Naive thymus-derived CD8-positive, alpha-beta T cell (primary cell): Measurements from ENCODE around the gene CD68. TPM values are rescaled to one million over a fixed set of nuclear protein-coding genes. Genes with fewer than 3 reads are reported as not detected.
"Not testable (repeated sequence)": the region's sequence is repeated elsewhere in the genome, so short reads cannot be mapped to it uniquely, and the experiment has no call there.

Experiments used
- ATAC-seq, 2 donors: fragments of 150-1000 bp; cut with Tn5 transposase in 1 of 2; sonication (Bioruptor Pico), chemical (Tn5 transposase) in 1 of 2; 1 replicate in 1 of 2; 2 replicates in 1 of 2; pipeline ENCODE4 v1.10.0; 2021; ENCODE audit warnings: mild to moderate bottlenecking in 2 of 2, moderate library complexity in 2 of 2
- POLR2A ChIA-PET: fragments of 350-600 bp; sonication (Branson Sonifier 250); formaldehyde crosslinking; loops from one replicate; lab custom pipeline; 2021; ENCODE audit warnings: antibody characterized with exemption; lab: Charles Lee
- DNase-seq, 10 donors: peaks; one replicate each; pipeline versions ENCODE4 v3.0.0 to v3.0.0-alpha.2; 2020 to 2022
- H3K27ac Mint-ChIP-seq, 10 donors: one replicate each; pipeline ENCODE4 v1.8.0; 2020 to 2022; ENCODE audit warnings: mild to moderate bottlenecking in 10 of 10, mixed read lengths in 10 of 10, moderate library complexity in 4 of 10, inconsistent platforms in 1 of 10
- H3K27me3 Mint-ChIP-seq, 5 donors: one replicate each; pipeline ENCODE4 v1.8.0; 2021 to 2022; ENCODE audit warnings: mixed read lengths in 5 of 5
- H3K36me3 Mint-ChIP-seq, 3 donors: one replicate each; pipeline ENCODE4 v1.8.0; 2020 to 2022; ENCODE audit warnings: mixed read lengths in 3 of 3, mild to moderate bottlenecking in 2 of 3, inconsistent platforms in 1 of 3
- H3K4me1 Mint-ChIP-seq, 4 donors: one replicate each; pipeline ENCODE4 v1.8.0; 2021 to 2022; ENCODE audit warnings: mixed read lengths in 4 of 4
- H3K4me3 Mint-ChIP-seq, 10 donors: one replicate each; pipeline ENCODE4 v1.8.0; 2020 to 2022; ENCODE audit warnings: mild to moderate bottlenecking in 10 of 10, mixed read lengths in 10 of 10, moderate library complexity in 6 of 10, inconsistent platforms in 1 of 10
- H3K9me3 Mint-ChIP-seq, 9 donors: one replicate each; pipeline ENCODE4 v1.8.0; 2020 to 2022; ENCODE audit warnings: mixed read lengths in 9 of 9, mild to moderate bottlenecking in 3 of 9, inconsistent platforms in 1 of 9, moderate library complexity in 1 of 9
- polyA plus RNA-seq, 3 donors: library from polyadenylated mRNA; unstranded; fragments of 300-500 nt; fragmentation: Illumina TruSeq; gene quantifications; one replicate each; pipeline ENCODE4 v1.2.3, GENCODE V29; 2021
- total RNA-seq, 8 experiments: library from RNA in 2 of 8; stranded (reverse) in 2 of 8; gene quantifications; one replicate each; pipeline ENCODE4 v1.2.3 and lab custom pipeline; 2021 to 2026

The CD68 gene
- total and polyA plus RNA-seq, 5 experiments from 2014 or later, result 0.15 to 4.6 (median 0.59) TPM

GRCh38 chr17:7592422-7593021 is 13.1 kb downstream of the CD68 start:
- no peak overlapping the region for H3K27ac Mint-ChIP-seq
- POLR2A ChIA-PET, result no interaction called here
- ATAC-seq (no peak), DNase-seq (no peak)
- peaks cover 0 to 72% (median 23%) of the 10 kb centered on the region in 3 donors for H3K36me3 Mint-ChIP-seq
- H3K9me3 Mint-ChIP-seq, result no peaks in the 10 kb centered on the region
- H3K4me3 Mint-ChIP-seq, result no peak overlapping the region
- no peaks in the 10 kb centered on the region for H3K27me3 Mint-ChIP-seq
- H3K4me1 Mint-ChIP-seq, result peaks cover under 1 to 7% (median 3%) of the 10 kb centered on the region in 4 donors

GRCh38 chr17:7593296-7593695 is 13.9 kb downstream of the CD68 start:
- POLR2A ChIA-PET, result no interaction called here
- peaks cover 0 to 6% (median under 1%) of the 10 kb centered on the region in 4 donors for H3K4me1 Mint-ChIP-seq
- no peaks in the 10 kb centered on the region for H3K9me3 Mint-ChIP-seq
- H3K27me3 Mint-ChIP-seq, result no peaks in the 10 kb centered on the region
- H3K36me3 Mint-ChIP-seq, result peaks cover 0 to 70% (median 23%) of the 10 kb centered on the region in 3 donors
- ATAC-seq (no peak), DNase-seq (no peak)
- H3K27ac Mint-ChIP-seq, result peak overlapping the region in 2 of 10 donors; percentile 0 to 18
- no peak overlapping the region for H3K4me3 Mint-ChIP-seq

- H3K27ac Mint-ChIP-seq, DNase-seq, ATAC-seq: not testable (repeated sequence)
Observed at GRCh38 chr17:7597561-7597960, 18.1 kb downstream of the CD68 start.

GRCh38 chr17:7606280-7606679 is 26.8 kb downstream of the CD68 start:
- H3K9me3 Mint-ChIP-seq, result no peaks in the 10 kb centered on the region
- H3K27ac Mint-ChIP-seq, result peak overlapping the region in 5 of 10 donors; percentile 12 to 55 (median 46)
- DNase-seq (no peak), ATAC-seq (no peak)
- peaks cover 15 to 34% (median 24%) of the 10 kb centered on the region in 4 donors for H3K4me1 Mint-ChIP-seq
- POLR2A ChIA-PET, result no interaction called here
- H3K27me3 Mint-ChIP-seq, result no peaks in the 10 kb centered on the region
- H3K36me3 Mint-ChIP-seq, result peaks cover 0 to 60% (median 27%) of the 10 kb centered on the region in 3 donors
- H3K4me3 Mint-ChIP-seq, result peak overlapping the region in 1 of 10 donors; percentile 1

More at GRCh38 chr17:7597561-7597960, 18.1 kb downstream of the CD68 start:
- POLR2A ChIA-PET, H3K4me1 Mint-ChIP-seq, H3K4me3 Mint-ChIP-seq, H3K27me3 Mint-ChIP-seq, H3K9me3 Mint-ChIP-seq: not testable (repeated sequence)
- H3K36me3 Mint-ChIP-seq, result peaks cover 0 to 91% (median 36%) of the 10 kb centered on the region in 3 donors

- no peaks in the 10 kb centered on the region for H3K27me3 Mint-ChIP-seq
- peaks cover 0 to 24% (median 4%) of the 10 kb centered on the region in 3 donors for H3K36me3 Mint-ChIP-seq
- H3K27ac Mint-ChIP-seq, result peak overlapping the region in 4 of 10 donors; percentile 22 to 43 (median 37)
- ATAC-seq, result no peak
- POLR2A ChIA-PET, result interaction anchor here (0.9 kb wide), 1 partner anchor 10 kb away, joined by 3 read pairs; no protein-coding TSS in a partner anchor
- no peaks in the 10 kb centered on the region for H3K9me3 Mint-ChIP-seq
- DNase-seq, result no peak
- peaks cover 30 to 61% (median 52%) of the 10 kb centered on the region in 4 donors for H3K4me1 Mint-ChIP-seq
- peak overlapping the region in 4 of 10 donors; percentile 7 to 22 (median 11) for H3K4me3 Mint-ChIP-seq
Observed at GRCh38 chr17:7610641-7611040, 31.2 kb downstream of the CD68 start.

GRCh38 chr17:7611635-7612293 is 32.3 kb downstream of the CD68 start:
- no peaks in the 10 kb centered on the region for H3K27me3 Mint-ChIP-seq
- peak overlapping the region in 9 of 10 donors; percentile 62 to 91 (median 72) for H3K4me3 Mint-ChIP-seq
- H3K27ac Mint-ChIP-seq, result peak overlapping the region in 7 of 10 donors; percentile 28 to 86 (median 73)
- peaks cover 0 to 16% (median 2%) of the 10 kb centered on the region in 3 donors for H3K36me3 Mint-ChIP-seq
- no peak for DNase-seq
- ATAC-seq, result no peak
- H3K4me1 Mint-ChIP-seq, result peaks cover 23 to 53% (median 47%) of the 10 kb centered on the region in 4 donors
- POLR2A ChIA-PET, result interaction anchor here (0.8 to 4.4 kb wide), 4 partner anchors 16 to 75 kb away, joined by 3 to 16 read pairs (median 4); partner anchors contain the start of gene SAT2
- H3K9me3 Mint-ChIP-seq, result no peaks in the 10 kb centered on the region

- peak overlapping the region; percentile 51 to 91 (median 72) for H3K4me3 Mint-ChIP-seq
- DNase-seq (no peak), ATAC-seq (no peak)
- peaks cover 23 to 51% (median 47%) of the 10 kb centered on the region in 4 donors for H3K4me1 Mint-ChIP-seq
- POLR2A ChIA-PET, result interaction anchor here (0.7 to 4.4 kb wide), 4 partner anchors 9 to 74 kb away, joined by 3 to 16 read pairs (median 4); partner anchors contain the start of gene SAT2
- H3K27ac Mint-ChIP-seq, result peak overlapping the region in 6 of 10 donors; percentile 1 to 86 (median 69)
- no peaks in the 10 kb centered on the region for H3K27me3 Mint-ChIP-seq
- no peaks in the 10 kb centered on the region for H3K9me3 Mint-ChIP-seq
- peaks cover 0 to 16% (median 2%) of the 10 kb centered on the region in 3 donors for H3K36me3 Mint-ChIP-seq
Observed at GRCh38 chr17:7612294-7612640, 32.8 kb downstream of the CD68 start.

GRCh38 chr17:7613769-7614424 is 34.5 kb downstream of the CD68 start:
- DNase-seq (no peak), ATAC-seq (no peak)
- POLR2A ChIA-PET, result interaction anchor here (0.5 to 6.1 kb wide), 12 partner anchors 13 to 375 kb away, joined by 3 to 105 read pairs (median 8); partner anchors contain the start of genes ATP1B2, MPDU1, PHF23 and SAT2
- Mint-ChIP-seq H3K4me1 (peaks cover 23 to 47% (median 43%) of the 10 kb centered on the region in 4 donors), H3K4me3 (peak overlapping the region; percentile 84 to 97 (median 91)), H3K27me3 (no peaks in the 10 kb centered on the region), H3K36me3 (peaks cover 0 to 12% (median 2%) of the 10 kb centered on the region in 3 donors), H3K9me3 (no peaks in the 10 kb centered on the region), H3K27ac (peak overlapping the region; percentile 39 to 94 (median 92))

GRCh38 chr17:7614425-7615264 is 35.2 kb downstream of the CD68 start, which contains the start of gene FXR2:
TSS of gene FXR2 (minus strand) at chr17:7614897. CDS start at chr17:7614532, 365 bp downstream.
- peak within 1 kb of the TSS; percentile 82 to 99 (median 97) for H3K27ac Mint-ChIP-seq
- ATAC-seq, result peak; percentile 83 to 85
- H3K36me3 Mint-ChIP-seq, result peaks cover 0 to 10% (median 2%) of the 10 kb centered on the region in 3 donors
- peak; percentile 96 to 100 (median 98) for DNase-seq
- POLR2A ChIA-PET, result interaction anchor here (0.5 to 6.1 kb wide), 22 partner anchors 13 to 579 kb away, joined by 3 to 105 read pairs (median 5); partner anchors contain the start of genes ATP1B2, MPDU1, PHF23 and POLR2A
- no peaks in the 10 kb centered on the region for H3K27me3 Mint-ChIP-seq
- peak within 1 kb of the TSS; percentile 85 to 97 (median 92) for H3K4me3 Mint-ChIP-seq
- peaks cover 20 to 41% (median 37%) of the 10 kb centered on the region in 4 donors for H3K4me1 Mint-ChIP-seq
- H3K9me3 Mint-ChIP-seq, result no peaks in the 10 kb centered on the region

GRCh38 chr17:7615265-7615747 is 35.9 kb downstream of the CD68 start:
- H3K9me3 Mint-ChIP-seq, result no peaks in the 10 kb centered on the region
- H3K4me1 Mint-ChIP-seq, result peaks cover 20 to 38% (median 35%) of the 10 kb centered on the region in 4 donors
- peaks cover 0 to 10% (median 2%) of the 10 kb centered on the region in 3 donors for H3K36me3 Mint-ChIP-seq
- H3K4me3 Mint-ChIP-seq, result peak overlapping the region; percentile 85 to 96 (median 90)
- ATAC-seq (peak; percentile 43 to 44), DNase-seq (no peak)
- POLR2A ChIA-PET, result interaction anchor here (0.6 to 6.1 kb wide), 21 partner anchors 12 to 580 kb away, joined by 3 to 105 read pairs (median 5); partner anchors contain the start of genes ATP1B2, MPDU1, PHF23 and POLR2A
- H3K27ac Mint-ChIP-seq, result peak overlapping the region; percentile 82 to 99 (median 97)
- no peaks in the 10 kb centered on the region for H3K27me3 Mint-ChIP-seq

- Mint-ChIP-seq H3K36me3 (no peaks in the 10 kb centered on the region), H3K27me3 (no peaks in the 10 kb centered on the region), H3K4me3 (no peak overlapping the region), H3K4me1 (peaks cover 2 to 10% (median 5%) of the 10 kb centered on the region in 4 donors), H3K9me3 (no peaks in the 10 kb centered on the region), H3K27ac (no peak overlapping the region)
- POLR2A ChIA-PET, result interaction anchor here (1.0 to 6.1 kb wide), 3 partner anchors 9 to 67 kb away, joined by 5 to 105 read pairs (median 52); partner anchors contain the start of genes SAT2, TP53 and WRAP53
- DNase-seq (no peak), ATAC-seq (no peak)
Observed at GRCh38 chr17:7618608-7619007, 39.2 kb downstream of the CD68 start.
